Pancreas (tissue), 10 donors: Measurements from ENCODE around the gene EPG5. TPM values are rescaled to one million over a fixed set of nuclear protein-coding genes. Genes with fewer than 3 reads are reported as not detected.
"Not testable (repeated sequence)": the region's sequence is repeated elsewhere in the genome, so short reads cannot be mapped to it uniquely, and the experiment has no call there.

Source experiments
- ATAC-seq, 4 donors: fragments of 200-7000 bp; cut with Tn5 transposase; one replicate each; pipeline versions ENCODE4 v1.8.0 to v1.9.1; 2020; ENCODE audit warnings: mild to moderate bottlenecking in 4 of 4, moderate library complexity in 4 of 4
- DNase-seq, 6 donors: peaks; one replicate each; pipeline ENCODE4 v3.0.0-alpha.2; 2020
- FAIRE-seq: peaks from 2 replicates; lab custom pipeline; 2012; peaks lifted over from hg19 to GRCh38; lab: Jason Lieb, UNC
- H3K27ac ChIP-seq, 4 donors: fragments of 200-600 bp; sonication (generic); 1 replicate in 3 of 4; 2 replicates in 1 of 4; pipeline versions ENCODE4 v1.5.0 to v1.8.0; 2020
- H3K27me3 ChIP-seq, 4 donors: fragments of 200-600 bp; one replicate each; pipeline ENCODE4 v1.8.0; 2021
- H3K36me3 ChIP-seq, 3 donors: fragments of 200-600 bp; sonication (generic) in 1 of 3; one replicate each; pipeline versions ENCODE4 v1.5.0 to v1.8.0; 2020 to 2021
- H3K4me1 ChIP-seq, 3 donors: fragments of 200-600 bp; one replicate each; pipeline ENCODE4 v1.8.0; 2021
- H3K4me3 ChIP-seq, 4 donors: fragments of 200-600 bp; sonication (generic) in 2 of 4; one replicate each; pipeline versions ENCODE4 v1.5.0 to v1.8.0; 2020 to 2021
- H3K9me3 ChIP-seq, 4 donors: fragments of 200-600 bp; one replicate each; pipeline ENCODE4 v1.8.0; 2021
- WGBS, 2 donors: extraction: QIAGEN DNeasy Blood & Tissue Kit; methylation state at CpG; one replicate each; pipeline ENCODE4 v1.1.7; 2013; 5-methylcytosine and 5-hydroxymethylcytosine counted together
- intact Hi-C, 3 donors: fragments of 100-400 bp; cut with DNase I; formaldehyde crosslinking; loops; one replicate each; pipeline versions ENCODE4 v1.11.1 to v1.14.2; 2022
- polyA plus RNA-seq, 2 donors: library from polyadenylated mRNA; stranded (reverse); fragments of 200-250 nt; gene quantifications; one replicate each; pipeline ENCODE4 v1.2.3, GENCODE V29; 2013
- total RNA-seq, 6 donors: library from RNA; stranded (reverse); fragmentation: NEBNext Ultra II Directional in 4 of 6; extraction: Animal tissue kit (Norgen Biotek cat#: 25700) in 4 of 6; gene quantifications; one replicate each; pipeline versions ENCODE4 v1.2.1 to v1.2.4, GENCODE V29; 2021 to 2023
- TF ChIP-seq, protein P1 (sequence below), 4 donors: fragments of 200-600 bp; sonication (generic) in 3 of 4; IDR thresholded peaks; one replicate each; pipeline versions ENCODE4 v1.5.0 to v1.8.0; 2021; ENCODE audit warnings: antibody characterized with exemption in 4 of 4
- donor health status: healthy with polysubstance abuse.
- donor health status: DM: no; HTN: no; CAD: no; lungs with moderate emphysema.
- donor health status: DM: no; HTN: no; CAD: no.
- donor health status: control.
- donor health status: control.
- donor health status: Bipolar disorder and iron deficiency.
- donor health status: DM: yes; HTN: yes; CAD: no.
- donor health status: DM: no; HTN: no; CAD: no.
- donor health status: DM: no; HTN: no; CAD: no.
- donor health status: DM: yes; HTN: yes; CAD: no.

EPG5 gene
- total and polyA plus RNA-seq, 8 donors = 4.9 to 18.4 (median 10.1) TPM

GRCh38 chr18:45817543-45817942, 149.6 kb downstream of the EPG5 start:
- Histone ChIP-seq H3K9me3 (no peaks in the 10 kb centered on the region), H3K4me3 (no peak overlapping the region), H3K36me3 (no peaks in the 10 kb centered on the region), H3K4me1 (no peaks in the 10 kb centered on the region), H3K27me3 (no peaks in the 10 kb centered on the region), H3K27ac (no peak overlapping the region)
- ATAC-seq = no peak
- no peak for DNase-seq
- no peak for FAIRE-seq
- WGBS, 2 donors = 63 to 71% methylated on average over 1 of the region's 1 CpG
- intact Hi-C loops = no loop called here
- TF ChIP-seq, protein P1, sequence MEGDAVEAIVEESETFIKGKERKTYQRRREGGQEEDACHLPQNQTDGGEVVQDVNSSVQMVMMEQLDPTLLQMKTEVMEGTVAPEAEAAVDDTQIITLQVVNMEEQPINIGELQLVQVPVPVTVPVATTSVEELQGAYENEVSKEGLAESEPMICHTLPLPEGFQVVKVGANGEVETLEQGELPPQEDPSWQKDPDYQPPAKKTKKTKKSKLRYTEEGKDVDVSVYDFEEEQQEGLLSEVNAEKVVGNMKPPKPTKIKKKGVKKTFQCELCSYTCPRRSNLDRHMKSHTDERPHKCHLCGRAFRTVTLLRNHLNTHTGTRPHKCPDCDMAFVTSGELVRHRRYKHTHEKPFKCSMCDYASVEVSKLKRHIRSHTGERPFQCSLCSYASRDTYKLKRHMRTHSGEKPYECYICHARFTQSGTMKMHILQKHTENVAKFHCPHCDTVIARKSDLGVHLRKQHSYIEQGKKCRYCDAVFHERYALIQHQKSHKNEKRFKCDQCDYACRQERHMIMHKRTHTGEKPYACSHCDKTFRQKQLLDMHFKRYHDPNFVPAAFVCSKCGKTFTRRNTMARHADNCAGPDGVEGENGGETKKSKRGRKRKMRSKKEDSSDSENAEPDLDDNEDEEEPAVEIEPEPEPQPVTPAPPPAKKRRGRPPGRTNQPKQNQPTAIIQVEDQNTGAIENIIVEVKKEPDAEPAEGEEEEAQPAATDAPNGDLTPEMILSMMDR (IDR thresholded peaks at IDR 0.05) = no peak

GRCh38 chr18:45814733-45815132, 152.4 kb downstream of the EPG5 start:
- H3K4me3 ChIP-seq, H3K9me3 ChIP-seq, DNase-seq, ATAC-seq, H3K4me1 ChIP-seq, intact Hi-C loops, H3K36me3 ChIP-seq, H3K27ac ChIP-seq, FAIRE-seq, H3K27me3 ChIP-seq: not testable (repeated sequence)

- WGBS, 2 donors = 30 to 32% methylated on average over 2 of the region's 2 CpGs
- H3K27me3 ChIP-seq, H3K9me3 ChIP-seq, H3K36me3 ChIP-seq, H3K4me1 ChIP-seq, ATAC-seq, H3K4me3 ChIP-seq, FAIRE-seq, DNase-seq, H3K27ac ChIP-seq, intact Hi-C loops: not testable (repeated sequence)
Observed at GRCh38 chr18:45807144-45807543, 160.0 kb downstream of the EPG5 start.

DNA sequence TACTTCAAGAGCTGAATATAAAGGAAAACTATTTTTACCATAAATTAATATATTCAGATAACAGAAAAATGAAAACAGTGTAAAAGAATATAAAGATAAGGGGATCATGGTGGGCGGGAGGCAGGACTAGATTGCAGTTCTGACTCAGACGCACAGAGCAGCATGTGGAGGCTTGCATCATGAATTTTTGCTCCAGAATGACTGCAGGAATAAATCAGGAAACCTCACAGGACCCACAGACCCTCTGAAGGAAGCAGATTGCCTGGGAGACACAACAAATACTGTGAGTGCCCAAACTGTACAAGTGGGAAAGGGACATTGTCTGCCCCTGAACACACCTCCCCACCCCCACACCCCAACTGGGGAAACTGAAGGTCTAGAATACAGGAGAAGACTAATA, 160.9 kb downstream of the EPG5 start:
- FAIRE-seq (no peak), ATAC-seq (no peak), DNase-seq (no peak)
- Histone ChIP-seq H3K36me3 (no peaks in the 10 kb centered on the region), H3K27ac (no peak overlapping the region), H3K4me3 (no peak overlapping the region), H3K9me3 (no peaks in the 10 kb centered on the region), H3K4me1 (no peaks in the 10 kb centered on the region), H3K27me3 (no peaks in the 10 kb centered on the region)
- intact Hi-C loops = no loop called here
- TF ChIP-seq, protein P1 (IDR thresholded peaks at IDR 0.05) = no peak
- 61 to 82% methylated on average over 2 of the region's 2 CpGs for WGBS, 2 donors

DNA sequence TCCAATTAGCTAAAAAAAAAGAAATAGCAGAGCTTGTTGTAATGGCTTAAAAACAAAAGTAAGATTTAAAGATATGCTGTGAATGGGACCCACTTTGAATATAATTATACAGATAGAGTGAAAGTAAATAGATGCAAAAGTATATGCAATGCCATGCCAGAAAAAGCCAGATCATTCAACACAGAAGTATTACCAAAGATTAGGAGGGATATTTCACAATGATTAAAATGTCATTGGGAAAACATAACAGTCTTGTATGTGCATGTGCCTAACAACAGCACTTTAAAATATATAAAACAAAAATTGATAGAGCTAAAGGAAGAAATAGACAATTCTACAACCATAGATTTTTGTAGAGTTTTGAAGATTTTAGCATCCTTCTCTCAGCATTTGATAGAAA, 161.6 kb downstream of the EPG5 start:
- TF ChIP-seq, protein P1 (IDR thresholded peaks at IDR 0.05) = no peak
- no peaks in the 10 kb centered on the region for H3K4me1 ChIP-seq
- H3K27me3 ChIP-seq = no peaks in the 10 kb centered on the region
- FAIRE-seq (no peak), DNase-seq (no peak), ATAC-seq (no peak)
- no peaks in the 10 kb centered on the region for H3K36me3 ChIP-seq
- no peaks in the 10 kb centered on the region for H3K9me3 ChIP-seq
- intact Hi-C loops = no loop called here
- H3K4me3 ChIP-seq = no peak overlapping the region
- H3K27ac ChIP-seq = no peak overlapping the region

GRCh38 chr18:45802814-45803492, 164.2 kb downstream of the EPG5 start:
- TF ChIP-seq, protein P1 (IDR thresholded peaks at IDR 0.05) = no peak
- intact Hi-C loops = no loop called here
- Histone ChIP-seq H3K4me1 (no peaks in the 10 kb centered on the region), H3K9me3 (no peaks in the 10 kb centered on the region), H3K27ac (no peak overlapping the region), H3K36me3 (no peaks in the 10 kb centered on the region), H3K27me3 (no peaks in the 10 kb centered on the region), H3K4me3 (no peak overlapping the region)
- peak in 2 of 4 donors; percentile 25 to 48 for ATAC-seq
- 83 to 88% methylated on average over 2 of the region's 2 CpGs for WGBS, 2 donors
- no peak for FAIRE-seq
- no peak for DNase-seq
